K562 (cell line): ENCODE data around the gene DEF6. TPM values are rescaled to one million over a fixed set of nuclear protein-coding genes. Genes with fewer than 3 reads are reported as not detected.

Source experiments
- ATAC-seq: fragments of 200-7000 bp; cut with Tn5 transposase; 3 replicates; pipeline ENCODE4 v1.9.1; 2020; ENCODE audit warnings: moderate library complexity
- BruUV-seq: library from RNA; stranded (reverse); fragments of 400-500 nt; replicated peaks from 2 replicates; lab custom pipeline; 2021; lab: Mats Ljungman, UMichigan
- CTCF ChIA-PET: fragments of 300-600 bp; formaldehyde crosslinking; extraction: SDS; loops from one replicate; lab custom pipeline; 2021; ENCODE audit warnings: low intra/inter-chr PET ratio; lab: Yijun Ruan, JAX
- POLR2A ChIA-PET: fragments of 300-600, 350-650 bp; sonication (Branson Sonifier 250); formaldehyde crosslinking; extraction: SDS; loops from one replicate; lab custom pipeline; 2021; ENCODE audit warnings: antibody characterized with exemption, inconsistent platforms; lab: Yijun Ruan, JAX
- DNase-seq, 4 experiments: peaks; one replicate each; pipeline versions ENCODE4 v3.0.0 to v3.0.0-alpha.2; 2011 to 2018; ENCODE audit warnings: low spot score in 3 of 4, mixed read lengths in 3 of 4; ENCODE audit errors: extremely low read depth in 1 of 4
- FAIRE-seq: peaks from 2 replicates; lab custom pipeline; 2011; peaks lifted over from hg19 to GRCh38; lab: Jason Lieb, UNC
- H2AFZ ChIP-seq: 2 replicates; pipeline ENCODE4 v1.6.0; 2011; ENCODE audit warnings: low read depth, low read length, control low read depth, inconsistent platforms
- H3K27ac ChIP-seq: fragments of 200-600 bp; 3 replicates; pipeline ENCODE4 v1.8.0; 2011; ENCODE audit warnings: low read depth, mild to moderate bottlenecking, control low read depth, inconsistent platforms, low read length, moderate library complexity, mixed read lengths; ENCODE audit errors: extremely low read depth
- H3K27me3 ChIP-seq, 2 experiments: fragments of 300-600 bp in 1 of 2; 2 replicates in 1 of 2; 3 replicates in 1 of 2; pipeline versions ENCODE4 v1.6.0 to v1.8.0; 2011; ENCODE audit warnings: inconsistent platforms in 2 of 2, low read length in 2 of 2, mild to moderate bottlenecking in 1 of 2, mixed read lengths in 1 of 2, moderate library complexity in 1 of 2; ENCODE audit not compliant: control insufficient read depth in 2 of 2, insufficient read depth in 2 of 2
- H3K36me3 ChIP-seq: fragments of 300-600 bp; 3 replicates; pipeline ENCODE4 v1.8.0; 2011; ENCODE audit warnings: mild to moderate bottlenecking, low read length, inconsistent platforms; ENCODE audit not compliant: control insufficient read depth, insufficient read depth
- H3K4me1 ChIP-seq, 2 experiments: fragments of 200-600 bp in 1 of 2; replicated peaks in 1 of 2; 2 replicates in 1 of 2; 3 replicates in 1 of 2; pipeline versions ENCODE4 v1.5.1 to v1.8.0; 2011; ENCODE audit warnings: inconsistent platforms in 2 of 2, low read length in 2 of 2, mild to moderate bottlenecking in 1 of 2, mixed read lengths in 1 of 2, moderate library complexity in 1 of 2; ENCODE audit not compliant: control insufficient read depth in 2 of 2, insufficient read depth in 2 of 2
- H3K4me2 ChIP-seq: 2 replicates; pipeline ENCODE4 v1.6.1; 2011; ENCODE audit warnings: low read length, control low read depth, inconsistent platforms, mixed read lengths; ENCODE audit not compliant: insufficient read depth
- H3K4me3 ChIP-seq: fragments of 200-600 bp; sonication (generic), shearing (Covaris generic); 2 replicates; pipeline ENCODE4 v1.5.1; 2016; ENCODE audit warnings: control low read depth, inconsistent platforms
- H3K79me2 ChIP-seq: fragments of 200-600 bp; 3 replicates; pipeline ENCODE4 v1.8.0; 2011; ENCODE audit warnings: low read length, inconsistent platforms; ENCODE audit not compliant: control insufficient read depth, insufficient read depth
- H3K9ac ChIP-seq, 2 experiments: 2 replicates each; pipeline versions ENCODE4 v1.6.0 to v1.6.1; 2011; ENCODE audit warnings: low read depth in 2 of 2, low read length in 2 of 2, control low read depth in 1 of 2, inconsistent platforms in 1 of 2, mild to moderate bottlenecking in 1 of 2, mixed read lengths in 1 of 2; ENCODE audit not compliant: insufficient read depth in 1 of 2
- H3K9me1 ChIP-seq: one replicate; pipeline ENCODE4 v1.6.0; 2011; ENCODE audit warnings: inconsistent platforms, mild to moderate bottlenecking, low read length, moderate library complexity; ENCODE audit not compliant: control insufficient read depth, insufficient read depth
- H3K9me3 ChIP-seq: replicated peaks from 2 replicates; pipeline ENCODE4 v1.5.1; 2011; ENCODE audit warnings: low read depth, low read length, inconsistent platforms; ENCODE audit not compliant: control insufficient read depth, insufficient read depth
- H4K20me1 ChIP-seq: replicated peaks from 2 replicates; pipeline ENCODE4 v1.6.1; 2011; ENCODE audit warnings: low read length, inconsistent platforms, mixed read lengths; ENCODE audit not compliant: control insufficient read depth, insufficient read depth
- HDAC1 ChIP-seq, 2 experiments: fragments of 450-650 bp; IDR thresholded peaks; 2 replicates each; pipeline ENCODE4 v1.6.1; 2016 to 2017; ENCODE audit warnings: inconsistent platforms in 1 of 2, mild to moderate bottlenecking in 1 of 2, moderate library complexity in 1 of 2
- THRA ChIP-seq: fragments of 450-650 bp; IDR thresholded peaks from 2 replicates; pipeline ENCODE4 v1.6.1; 2017; ENCODE audit warnings: mild to moderate bottlenecking, moderate library complexity
- ZFX ChIP-seq: sonication (generic); formaldehyde crosslinking; IDR thresholded peaks from 2 replicates; pipeline ENCODE4 v1.8.0; 2022; ENCODE audit warnings: mild to moderate bottlenecking, missing genetic modification reagents, moderate library complexity
- WGBS: fragments of 100-300 bp; shearing (Covaris generic); methylation state at CpG from one replicate; pipeline ENCODE4 v1.1.6; 2016; ENCODE audit warnings: low coverage, mixed read lengths; ENCODE audit not compliant: insufficient coverage; ENCODE audit errors: missing lambda C conversion rate; 5-methylcytosine and 5-hydroxymethylcytosine counted together
- in situ Hi-C: fragments of 300-500 bp; cut with MboI; formaldehyde crosslinking; loops from 4 replicates; pipeline ENCODE4 v1.15.0; 2018; ENCODE audit warnings: inconsistent platforms, mixed read lengths
- intact Hi-C: fragments of 100-400 bp; cut with micrococcal nuclease; formaldehyde crosslinking; loops from 2 replicates; pipeline ENCODE4 v1.14.2; 2022
- polyA plus RNA-seq, 8 experiments: library from polyadenylated mRNA; depleted of rRNA in 4 of 8; stranded (reverse) in 5 of 8; unstranded in 3 of 8; fragments of >200 nt; fragmentation: Nextera tagmentation in 2 of 8; fragmentation: Illumina TruSeq in 1 of 8; extraction: Ambion mirVana in 2 of 8; extraction: Trizol in 1 of 8; gene quantifications; 2 replicates each; pipeline versions ENCODE4 v1.2.1 to v1.2.3, GENCODE V29; 2011 to 2014; ENCODE audit warnings: inconsistent platforms in 1 of 8, missing spikeins in 1 of 8
- total RNA-seq, 7 experiments: library from RNA; depleted of rRNA in 6 of 7; stranded (reverse); fragments of >200 nt in 6 of 7; fragmentation: Illumina TruSeq in 2 of 7; extraction: Trizol in 2 of 7; gene quantifications; 2 replicates each; pipeline versions ENCODE4 v1.2.1 to v1.2.3, GENCODE V29; 2011 to 2021; ENCODE audit warnings: low replicate concordance in 1 of 7

DEF6 gene
- total and polyA plus RNA-seq, 9 of the 15 experiments (the other 6 are each of a cell fraction or from before 2014, with no cell fraction given), result 1.3 to 44.6 (median 22.7) TPM

GRCh38 chr6:35262596-35262995 lies 35.0 kb upstream of the DEF6 start:
- no peaks in the 10 kb centered on the region for H3K36me3 ChIP-seq
- ATAC-seq (no peak), DNase-seq (no peak), FAIRE-seq (no peak)
- peaks cover 27 to 59% of the 10 kb centered on the region in 2 experiments for H3K4me1 ChIP-seq
- H3K4me3 ChIP-seq, result no peak overlapping the region
- H3K27ac ChIP-seq, result peak overlapping the region; percentile 95; the same call in 1 of the 3 replicates
- no peaks in the 10 kb centered on the region for H3K9me3 ChIP-seq
- H3K27me3 ChIP-seq, result no peaks in the 10 kb centered on the region
- CTCF ChIA-PET, result no interaction called here
- WGBS, result 14% methylated on average over 2 of the region's 2 CpGs
- H3K4me2 ChIP-seq, result peak overlapping the region; percentile 0; the same call in 1 of the 2 replicates
- intact Hi-C loops (no loop called here), in situ Hi-C loops (no loop called here)
- peaks cover 32% of the 10 kb centered on the region for H3K79me2 ChIP-seq
- peak overlapping the region in 1 of 2 experiments; percentile 10; a peak in 1 of 4 replicates for H3K9ac ChIP-seq
- POLR2A ChIA-PET, result interaction anchor here (1.1 kb wide), 1 partner anchor 14 kb away, joined by 3 read pairs; no protein-coding TSS in a partner anchor
- no peak overlapping the region for H2AFZ ChIP-seq
- no peaks in the 10 kb centered on the region for H3K9me1 ChIP-seq
- H4K20me1 ChIP-seq, result no peaks in the 10 kb centered on the region
- TF ChIP-seq ZFX (0 out of 2 replicates have a peak, but pooled peaks have one; percentile 16), THRA (no peak), HDAC1 (IDR thresholded peaks at IDR 0.05) (0 out of 4 replicates have a peak, but pooled peaks of 1 of the 2 experiments have one; percentile 14)
- BruUV-seq, result no TSS peak
